LNCAP (cell line): ENCODE results near the gene SMYD3.

Experiments
- CTCF ChIP-seq: fragments of 450-650 bp; IDR thresholded peaks from 2 replicates; pipeline ENCODE4 v1.5.1; 2017; ENCODE audit warnings: mild to moderate bottlenecking

Gene SMYD3

GRCh38 chr1:246096356-246096755, 410.7 kb downstream of the SMYD3 start:
- no peak for TF ChIP-seq CTCF

GRCh38 chr1:246095443-246095842, 411.6 kb downstream of the SMYD3 start:
- TF ChIP-seq CTCF, result no peak

GRCh38 chr1:246093230-246093629, 413.8 kb downstream of the SMYD3 start:
- no peak for TF ChIP-seq CTCF

GRCh38 chr1:246092136-246092535, 414.9 kb downstream of the SMYD3 start:
- no peak for TF ChIP-seq CTCF

- no peak for TF ChIP-seq CTCF
Measured at GRCh38 chr1:246091477-246091876, 415.6 kb downstream of the SMYD3 start.

GRCh38 chr1:246086191-246086590, 420.9 kb downstream of the SMYD3 start:
- TF ChIP-seq CTCF, result no peak

GRCh38 chr1:246083416-246083815, 423.7 kb downstream of the SMYD3 start:
- no peak for TF ChIP-seq CTCF

- TF ChIP-seq CTCF, result no peak
Measured at GRCh38 chr1:246081856-246082668, 425.0 kb downstream of the SMYD3 start.
